GM21619 (cell line): Measurements from ENCODE around the gene PLA2G4A.

ENCODE experiments used
- ATAC-seq: cut with Tn5 transposase; IDR thresholded peaks from one replicate; pipeline ENCODE4 v1.9.1; 2021; ENCODE audit not compliant: unreplicated experiment

The PLA2G4A gene

GRCh38 chr1:186831168-186831567, 2.4 kb downstream of the PLA2G4A start:
- no peak for ATAC-seq

- no peak for ATAC-seq
Observed at GRCh38 chr1:186834399-186834958, 5.7 kb downstream of the PLA2G4A start.

GRCh38 chr1:186835448-186835847, 6.7 kb downstream of the PLA2G4A start:
- no peak for ATAC-seq

- no peak for ATAC-seq
Observed at GRCh38 chr1:186837806-186838205, 9.1 kb downstream of the PLA2G4A start.

- peak; percentile 27 for ATAC-seq
Observed at GRCh38 chr1:186838380-186839040, 9.8 kb downstream of the PLA2G4A start.

- peak; percentile 60 for ATAC-seq
Observed at GRCh38 chr1:186839041-186839400, 10.3 kb downstream of the PLA2G4A start.

- ATAC-seq, result no peak
Observed at GRCh38 chr1:186841599-186841998, 12.8 kb downstream of the PLA2G4A start.

- no peak for ATAC-seq
Observed at GRCh38 chr1:186842547-186842946, 13.8 kb downstream of the PLA2G4A start.

- no peak for ATAC-seq
Observed at GRCh38 chr1:186843226-186843625, 14.5 kb downstream of the PLA2G4A start.

GRCh38 chr1:186843931-186844330, 15.2 kb downstream of the PLA2G4A start:
- no peak for ATAC-seq

- ATAC-seq, result no peak
Observed at GRCh38 chr1:186845576-186846210, 16.9 kb downstream of the PLA2G4A start.

GRCh38 chr1:186848509-186849130, 19.9 kb downstream of the PLA2G4A start:
- no peak for ATAC-seq

GRCh38 chr1:186849271-186849671, 20.5 kb downstream of the PLA2G4A start:
- peak; percentile 94 for ATAC-seq

- ATAC-seq, result peak; percentile 45
Observed at GRCh38 chr1:186849826-186850225, 21.1 kb downstream of the PLA2G4A start.

- no peak for ATAC-seq
Observed at GRCh38 chr1:186854102-186854501, 25.4 kb downstream of the PLA2G4A start.

GRCh38 chr1:186858923-186859322, 30.2 kb downstream of the PLA2G4A start:
- ATAC-seq, result no peak

- no peak for ATAC-seq
Observed at GRCh38 chr1:186859995-186860394, 31.2 kb downstream of the PLA2G4A start.

GRCh38 chr1:186864296-186864695, 35.5 kb downstream of the PLA2G4A start:
- ATAC-seq, result no peak

- ATAC-seq, result peak; percentile 77
Observed at GRCh38 chr1:186865253-186865652, 36.5 kb downstream of the PLA2G4A start.

- ATAC-seq, result no peak
Observed at GRCh38 chr1:186865857-186866256, 37.1 kb downstream of the PLA2G4A start.

- ATAC-seq, result no peak
Observed at GRCh38 chr1:186869526-186870228, 40.9 kb downstream of the PLA2G4A start.
